22Rv1 (cell line): Measurements from ENCODE around the gene CTU2.

Experiments used
- H3K27ac ChIP-seq: fragments of 450-650 bp; 2 replicates; pipeline ENCODE4 v1.5.1; 2017
- CTCF ChIP-seq: fragments of 450-650 bp; IDR thresholded peaks from 2 replicates; pipeline ENCODE4 v1.5.1; 2017; ENCODE audit warnings: mild to moderate bottlenecking
- ZFX ChIP-seq: fragments of 450-650 bp; IDR thresholded peaks from 2 replicates; pipeline ENCODE4 v1.6.1; 2017; ENCODE audit warnings: antibody characterized with exemption, borderline replicate concordance

Gene CTU2

GRCh38 chr16:88684569-88685155 is 21.6 kb upstream of the CTU2 start:
- no peak overlapping the region for H3K27ac ChIP-seq
- TF ChIP-seq CTCF (no peak), ZFX (no peak)

- no peak overlapping the region for H3K27ac ChIP-seq
- peak; percentile 47 for TF ChIP-seq CTCF
- TF ChIP-seq ZFX = no peak
Observed at GRCh38 chr16:88685156-88686061, 20.9 kb upstream of the CTU2 start.

GRCh38 chr16:88686062-88686438 is 20.3 kb upstream of the CTU2 start:
- TF ChIP-seq ZFX = no peak
- TF ChIP-seq CTCF = no peak
- H3K27ac ChIP-seq = no peak overlapping the region

GRCh38 chr16:88686439-88687253 is 19.7 kb upstream of the CTU2 start, which contains the start of gene SNAI3:
Gene SNAI3, minus strand, starts transcription at chr16:88686507. Its CDS starts 101 bp downstream, at chr16:88686406.
- TF ChIP-seq CTCF = no peak
- no peak for TF ChIP-seq ZFX
- H3K27ac ChIP-seq = peak within 1 kb of the TSS; percentile 71

GRCh38 chr16:88687254-88687576 is 19.1 kb upstream of the CTU2 start:
- peak overlapping the region; percentile 71 for H3K27ac ChIP-seq
- TF ChIP-seq CTCF = no peak
- TF ChIP-seq ZFX = no peak

GRCh38 chr16:88687676-88688012 is 18.7 kb upstream of the CTU2 start:
- peak overlapping the region; percentile 71 for H3K27ac ChIP-seq
- TF ChIP-seq CTCF = no peak
- TF ChIP-seq ZFX = no peak
